SU-DHL-6 (cell line): ENCODE results near the gene MOCS1.

Experiments used
- CTCF ChIP-seq: fragments of 200-600 bp; sonication (generic); IDR thresholded peaks from one replicate; pipeline ENCODE4 v1.5.1; 2017; ENCODE audit warnings: antibody characterized with exemption, mild to moderate bottlenecking, low read length, moderate library complexity; ENCODE audit not compliant: insufficient read depth, poor library complexity, severe bottlenecking
- EZH2phosphoT487 ChIP-seq: fragments of 200-600 bp; sonication (generic), shearing (Covaris generic); conservative IDR thresholded peaks from 2 replicates; pipeline ENCODE4 v1.6.1; 2018; ENCODE audit warnings: mild to moderate bottlenecking, antibody characterized with exemption, low read length, moderate library complexity, mixed read lengths

- TF ChIP-seq CTCF (no peak), EZH2phosphoT487 (no peak)
These were observed 8.8 kb upstream of the MOCS1 start for GRCh38 chr6:39942903-39943580.
